ENCODE measurements around the gene NPLOC4.

GRCh38 chr17:81599719-81600486 is 37.0 kb downstream of the NPLOC4 start:
- TF ChIP-seq CTCF (conservative IDR thresholded peaks at IDR 0.05 in 1 of 2, IDR thresholded peaks at IDR 0.05 in 1 of 2; ENCODE audit: extremely low read depth in 1 of 2, insufficient read depth in 1 of 2, low read depth in 1 of 2, low read length in 2 of 2) = no peak
- no peak for TF ChIP-seq EZH2 (IDR thresholded peaks at IDR 0.05; ENCODE audit: borderline replicate concordance, low read length)
